Subcutaneous preadipocyte (primary cell): ENCODE measurements around the gene KRTAP20-1. TPM values are rescaled to one million over a fixed set of nuclear protein-coding genes. Genes with fewer than 3 reads are reported as not detected.

ENCODE experiments used
- small RNA-seq: library from RNA; depleted of rRNA; stranded (forward); fragments of <200 nt; gene quantifications from one replicate; pipeline ENCODE3, GENCODE V24; 2012
- total RNA-seq: library from RNA; depleted of rRNA; stranded (reverse); fragments of >200 nt; gene quantifications from 2 replicates; pipeline ENCODE4 v1.2.3, GENCODE V29; 2012

KRTAP20-1 gene
- not detected in 2 replicates for total RNA-seq

GRCh38 chr21:30616125-30616524 is at the start of gene KRTAP20-1:
Gene KRTAP20-1 (plus strand): TSS chr21:30616425. CDS start chr21:30616455, 30 bp downstream.

GRCh38 chr21:30590297-30590696 is 25.9 kb upstream of the KRTAP20-1 start, which contains the start of gene KRTAP22-2:
Gene KRTAP22-2 (minus strand): TSS chr21:30590397.

GRCh38 chr21:30592140-30592539 is 24.1 kb upstream of the KRTAP20-1 start, which contains the start of gene KRTAP6-3:
Gene KRTAP6-3 (plus strand): TSS chr21:30592440. CDS start chr21:30592446, 6 bp downstream.

GRCh38 chr21:30598802-30599201 is 17.4 kb upstream of the KRTAP20-1 start, which contains the start of gene KRTAP6-2:
Gene KRTAP6-2 (minus strand): TSS chr21:30598902. CDS start chr21:30598874, 28 bp downstream.

GRCh38 chr21:30600787-30601186 is 15.4 kb upstream of the KRTAP20-1 start, which contains the start of gene KRTAP22-1:
Gene KRTAP22-1 (plus strand): TSS chr21:30601087.

GRCh38 chr21:30613836-30614235 is 2.4 kb upstream of the KRTAP20-1 start, which contains the start of gene KRTAP6-1:
Gene KRTAP6-1 (minus strand): TSS chr21:30613930. CDS start chr21:30613904, 26 bp downstream.

GRCh38 chr21:30620522-30620921 is 4.3 kb downstream of the KRTAP20-1 start, which contains the start of gene KRTAP20-4:
Gene KRTAP20-4 (plus strand): TSS chr21:30620627.

GRCh38 chr21:30634906-30635305 is 18.7 kb downstream of the KRTAP20-1 start, which contains the start of gene KRTAP20-2:
Gene KRTAP20-2 (plus strand): TSS chr21:30635206. CDS start chr21:30635264, 58 bp downstream.

GRCh38 chr21:30642564-30642963 is 26.3 kb downstream of the KRTAP20-1 start, which contains the start of gene KRTAP20-3:
Gene KRTAP20-3 (plus strand): TSS chr21:30642864.

Small RNA genes within 50 kb of the gene (small RNA-seq; reads per million reads assigned to genes)
- gene KRTAP20-1: not detected
- gene KRTAP20-3: not detected
- not detected for gene KRTAP20-4
- gene KRTAP22-1: not detected
- gene KRTAP22-2: not detected

Other genes starting within 250 kb of the KRTAP20-1 start
- gene KRTAP13-2, start 244.2 kb upstream of the KRTAP20-1 start, total RNA-seq: not detected in 2 replicates
- not detected in 2 replicates for gene KRTAP13-1, start 220.4 kb upstream of the KRTAP20-1 start, total RNA-seq
- not detected in 2 replicates for gene KRTAP13-3, start 190.5 kb upstream of the KRTAP20-1 start, total RNA-seq
- gene KRTAP13-4, start 186.2 kb upstream of the KRTAP20-1 start, total RNA-seq: not detected in 2 replicates
- gene KRTAP15-1, start 176.2 kb upstream of the KRTAP20-1 start, total RNA-seq: not detected in 2 replicates
- gene KRTAP19-1, start 136.1 kb upstream of the KRTAP20-1 start, total RNA-seq: not detected in 2 replicates
- gene KRTAP19-2, start 129.0 kb upstream of the KRTAP20-1 start, total RNA-seq: not detected in 2 replicates
- gene KRTAP19-3, start 124.4 kb upstream of the KRTAP20-1 start, total RNA-seq: not detected in 2 replicates
- gene KRTAP19-4, start 119.3 kb upstream of the KRTAP20-1 start, total RNA-seq: not detected in 2 replicates
- gene KRTAP19-5, start 114.3 kb upstream of the KRTAP20-1 start, total RNA-seq: not detected in 2 replicates
- gene KRTAP19-6, start 74.6 kb upstream of the KRTAP20-1 start, total RNA-seq: not detected in 2 replicates
- gene KRTAP19-7, start 55.1 kb upstream of the KRTAP20-1 start, total RNA-seq: not detected in 2 replicates
- gene KRTAP22-2, start 26.0 kb upstream of the KRTAP20-1 start, total RNA-seq: not detected in 2 replicates
- gene KRTAP6-3, start 24.0 kb upstream of the KRTAP20-1 start, total RNA-seq: not detected in 2 replicates
- gene KRTAP6-2, start 17.5 kb upstream of the KRTAP20-1 start, total RNA-seq: not detected in 2 replicates
- gene KRTAP22-1, start 15.3 kb upstream of the KRTAP20-1 start, total RNA-seq: not detected in 2 replicates
- not detected in 2 replicates for gene KRTAP6-1, start 2.5 kb upstream of the KRTAP20-1 start, total RNA-seq
- not detected in 2 replicates for gene KRTAP20-4, start 4.2 kb downstream of the KRTAP20-1 start, total RNA-seq
- not detected in 2 replicates for gene KRTAP20-2, start 18.8 kb downstream of the KRTAP20-1 start, total RNA-seq
- not detected in 2 replicates for gene KRTAP20-3, start 26.4 kb downstream of the KRTAP20-1 start, total RNA-seq
- gene KRTAP21-3, start 102.4 kb downstream of the KRTAP20-1 start, total RNA-seq: not detected in 2 replicates
- gene KRTAP21-2, start 130.8 kb downstream of the KRTAP20-1 start, total RNA-seq: not detected in 2 replicates
- not detected in 2 replicates for gene KRTAP21-1, start 139.0 kb downstream of the KRTAP20-1 start, total RNA-seq
- gene KRTAP8-1, start 196.8 kb downstream of the KRTAP20-1 start, total RNA-seq: not detected in 2 replicates
- not detected in 2 replicates for gene KRTAP7-1, start 213.3 kb downstream of the KRTAP20-1 start, total RNA-seq